GM12878 (cell line): ENCODE results near the gene ORAI1. TPM values are rescaled to one million over a fixed set of nuclear protein-coding genes. Genes with fewer than 3 reads are reported as not detected.

Source experiments
- BACH1 ChIP-seq: fragments of 450-650 bp; IDR thresholded peaks from 2 replicates; pipeline ENCODE4 v1.6.1; 2017; ENCODE audit warnings: mild to moderate bottlenecking, borderline replicate concordance
- CREB1 ChIP-seq: IDR thresholded peaks from 2 replicates; pipeline ENCODE4 v1.6.1; 2012; ENCODE audit warnings: low read depth, mild to moderate bottlenecking, inconsistent platforms
- E4F1 ChIP-seq: fragments of 450-650 bp; IDR thresholded peaks from 2 replicates; pipeline ENCODE4 v1.6.1; 2018; ENCODE audit warnings: borderline replicate concordance, mild to moderate bottlenecking; ENCODE audit not compliant: partially characterized antibody
- EGR1 ChIP-seq, 2 experiments: IDR thresholded peaks; 1 replicate in 1 of 2; 2 replicates in 1 of 2; pipeline ENCODE4 v1.6.1; 2011 to 2012; ENCODE audit warnings: low read depth in 2 of 2, low read length in 2 of 2, borderline replicate concordance in 1 of 2, mild to moderate bottlenecking in 1 of 2, moderate library complexity in 1 of 2
- FOS ChIP-seq: IDR thresholded peaks from 3 replicates; pipeline ENCODE4 v1.6.1; 2011; ENCODE audit warnings: borderline replicate concordance; ENCODE audit not compliant: insufficient read length; ENCODE audit errors: extremely low read depth
- FOXM1 ChIP-seq: IDR thresholded peaks from 2 replicates; pipeline ENCODE4 v1.6.1; 2012; ENCODE audit warnings: low read depth, mild to moderate bottlenecking, inconsistent platforms, low read length, moderate library complexity
- HCFC1 ChIP-seq: fragments of 150-350 bp; IDR thresholded peaks from 2 replicates; pipeline ENCODE4 v1.6.1; 2014; ENCODE audit warnings: low read length
- HDAC2 ChIP-seq: fragments of 200-600 bp; sonication (generic); IDR thresholded peaks from 2 replicates; pipeline ENCODE4 v1.6.1; 2017
- IKZF2 ChIP-seq, 2 experiments: fragments of 450-650 bp; IDR thresholded peaks; 2 replicates each; pipeline ENCODE4 v1.6.1; 2017; ENCODE audit warnings: mild to moderate bottlenecking in 2 of 2, moderate library complexity in 2 of 2
- MAX ChIP-seq: IDR thresholded peaks from 2 replicates; pipeline ENCODE4 v1.6.1; 2012; ENCODE audit warnings: low read depth, low read length, improper control_type of control experiment
- NBN ChIP-seq: fragments of 450-650 bp; IDR thresholded peaks from 2 replicates; pipeline ENCODE4 v1.6.1; 2016
- NFXL1 ChIP-seq: fragments of 450-650 bp; IDR thresholded peaks from 2 replicates; pipeline ENCODE4 v1.6.1; 2017; ENCODE audit warnings: antibody characterized with exemption, mild to moderate bottlenecking, borderline replicate concordance
- NFYB ChIP-seq: IDR thresholded peaks from 2 replicates; pipeline ENCODE4 v1.6.1; 2011; ENCODE audit warnings: low read depth, mild to moderate bottlenecking, low read length, improper control_type of control experiment, moderate library complexity; ENCODE audit not compliant: insufficient read depth
- POU2F2 ChIP-seq: IDR thresholded peaks from 3 replicates; pipeline ENCODE4 v1.6.1; 2011; ENCODE audit warnings: low read depth, mild to moderate bottlenecking, low read length, borderline replicate concordance
- RBBP5 ChIP-seq: fragments of 200-600 bp; sonication (generic); conservative IDR thresholded peaks from 2 replicates; pipeline ENCODE4 v1.6.1; 2016
- RCOR1 ChIP-seq: conservative IDR thresholded peaks from 2 replicates; pipeline ENCODE4 v1.6.1; 2012; ENCODE audit warnings: low read depth, low read length, improper control_type of control experiment
- TAF1 ChIP-seq: IDR thresholded peaks from 2 replicates; pipeline ENCODE4 v1.6.1; 2011; ENCODE audit warnings: mild to moderate bottlenecking, low read depth, low read length, borderline replicate concordance
- TARDBP ChIP-seq: IDR thresholded peaks from 2 replicates; pipeline ENCODE4 v1.6.1; 2016; ENCODE audit warnings: borderline replicate concordance
- ZBTB11 ChIP-seq: fragments of 450-650 bp; formaldehyde crosslinking; IDR thresholded peaks from 2 replicates; pipeline ENCODE4 v1.5.0; 2022; ENCODE audit warnings: mild to moderate bottlenecking, missing genetic modification characterization
- ZNF24 ChIP-seq: fragments of 450-650 bp; IDR thresholded peaks from 2 replicates; pipeline ENCODE4 v1.6.1; 2017; ENCODE audit warnings: antibody characterized with exemption, mild to moderate bottlenecking
- ZNF384 ChIP-seq: IDR thresholded peaks from 2 replicates; pipeline ENCODE4 v1.6.1; 2012; ENCODE audit warnings: low read depth, mild to moderate bottlenecking, low read length, improper control_type of control experiment, borderline replicate concordance
- ZZZ3 ChIP-seq: IDR thresholded peaks from 2 replicates; pipeline ENCODE4 v1.6.1; 2011; ENCODE audit warnings: low read depth; ENCODE audit not compliant: control insufficient read depth, insufficient read length
- polyA plus RNA-seq, 11 experiments: library from polyadenylated mRNA; depleted of rRNA in 4 of 11; unstranded in 6 of 11; stranded (reverse) in 5 of 11; fragments of >200 nt; fragmentation: Nextera tagmentation in 4 of 11; fragmentation: Illumina TruSeq in 1 of 11; extraction: Ambion mirVana in 4 of 11; extraction: Trizol in 1 of 11; gene quantifications; 1 replicate in 1 of 11; 2 replicates in 10 of 11; pipeline versions ENCODE4 v1.2.1 to v1.2.3, GENCODE V29; 2011 to 2016; ENCODE audit warnings: inconsistent platforms in 2 of 11, missing spikeins in 2 of 11, low read depth in 1 of 11
- total RNA-seq, 4 experiments: library from RNA; depleted of rRNA in 3 of 4; stranded (reverse); fragments of >200 nt in 3 of 4; fragmentation: Illumina TruSeq in 1 of 4; extraction: Trizol in 1 of 4; gene quantifications; 2 replicates each; pipeline versions ENCODE4 v1.2.1 to v1.2.3, GENCODE V29; 2013 to 2021
- TF ChIP-seq, protein P1 (sequence below): fragments of 450-650 bp; IDR thresholded peaks from 2 replicates; pipeline ENCODE4 v1.6.1; 2017; ENCODE audit warnings: mild to moderate bottlenecking

ORAI1 gene
- total and polyA plus RNA-seq, 10 of the 15 experiments (the other 5 are each of a cell fraction or from before 2014, with no cell fraction given) = 5.5 to 33.1 (median 11.8) TPM

- TF ChIP-seq ZNF384 (0 out of 2 replicates have a peak, but pooled peaks have one; percentile 26), NBN (peak; percentile 25), FOS (no peak), HCFC1 (no peak), FOXM1 (no peak), EGR1 (IDR thresholded peaks at IDR 0.05; ENCODE audit: borderline replicate concordance in 1 of 2, low read depth in 2 of 2, low read length in 2 of 2) (no peak; a peak in 1 of 3 replicates), RCOR1 (no peak), MAX (no peak), CREB1 (peak; percentile 89), NFXL1 (no peak), ZZZ3 (no peak), TARDBP (no peak), POU2F2 (no peak), BACH1 (no peak), NFYB (no peak), ZNF24 (no peak), ZBTB11 (CRISPR knock-in tag) (no peak), IKZF2 (IDR thresholded peaks at IDR 0.05) (no peak; a peak in 1 of 4 replicates), RBBP5 (no peak), TAF1 (no peak), HDAC2 (no peak), E4F1 (no peak)
- TF ChIP-seq, protein P1, sequence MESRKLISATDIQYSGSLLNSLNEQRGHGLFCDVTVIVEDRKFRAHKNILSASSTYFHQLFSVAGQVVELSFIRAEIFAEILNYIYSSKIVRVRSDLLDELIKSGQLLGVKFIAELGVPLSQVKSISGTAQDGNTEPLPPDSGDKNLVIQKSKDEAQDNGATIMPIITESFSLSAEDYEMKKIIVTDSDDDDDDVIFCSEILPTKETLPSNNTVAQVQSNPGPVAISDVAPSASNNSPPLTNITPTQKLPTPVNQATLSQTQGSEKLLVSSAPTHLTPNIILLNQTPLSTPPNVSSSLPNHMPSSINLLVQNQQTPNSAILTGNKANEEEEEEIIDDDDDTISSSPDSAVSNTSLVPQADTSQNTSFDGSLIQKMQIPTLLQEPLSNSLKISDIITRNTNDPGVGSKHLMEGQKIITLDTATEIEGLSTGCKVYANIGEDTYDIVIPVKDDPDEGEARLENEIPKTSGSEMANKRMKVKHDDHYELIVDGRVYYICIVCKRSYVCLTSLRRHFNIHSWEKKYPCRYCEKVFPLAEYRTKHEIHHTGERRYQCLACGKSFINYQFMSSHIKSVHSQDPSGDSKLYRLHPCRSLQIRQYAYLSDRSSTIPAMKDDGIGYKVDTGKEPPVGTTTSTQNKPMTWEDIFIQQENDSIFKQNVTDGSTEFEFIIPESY = no peak
Observed at GRCh38 chr12:121579981-121580868, 46.1 kb upstream of the ORAI1 start (continued).
